Effector CD4-positive, alpha-beta T cell (primary cell): ENCODE measurements around the gene ULK4.
"Not testable (repeated sequence)": the region's sequence is repeated elsewhere in the genome, so short reads cannot be mapped to it uniquely, and the experiment has no call there.

Experiments
- DNase-seq: peaks from one replicate; pipeline ENCODE4 v3.0.0-alpha.2; 2020

ULK4 gene

GRCh38 chr3:41749988-41750387 lies 211.9 kb downstream of the ULK4 start:
- DNase-seq, result no peak

GRCh38 chr3:41746215-41746614 lies 215.7 kb downstream of the ULK4 start:
- DNase-seq, result no peak

GRCh38 chr3:41742121-41742520 lies 219.8 kb downstream of the ULK4 start:
- no peak for DNase-seq

- DNase-seq, result no peak
Observed at GRCh38 chr3:41740374-41740886, 221.5 kb downstream of the ULK4 start.

GRCh38 chr3:41726891-41727290 lies 235.0 kb downstream of the ULK4 start:
- no peak for DNase-seq

- DNase-seq, result no peak
Observed at GRCh38 chr3:41717641-41718040, 244.3 kb downstream of the ULK4 start.

GRCh38 chr3:41716471-41716870 lies 245.4 kb downstream of the ULK4 start:
- DNase-seq, result no peak

- DNase-seq, result no peak
Observed at GRCh38 chr3:41715376-41715775, 246.5 kb downstream of the ULK4 start.

GRCh38 chr3:41711651-41712050 lies 250.3 kb downstream of the ULK4 start:
- no peak for DNase-seq

GRCh38 chr3:41710646-41711388 lies 251.1 kb downstream of the ULK4 start:
- no peak for DNase-seq

GRCh38 chr3:41709213-41709612 lies 252.7 kb downstream of the ULK4 start:
- not testable (repeated sequence) for DNase-seq

GRCh38 chr3:41708176-41708575 lies 253.7 kb downstream of the ULK4 start:
- no peak for DNase-seq

- DNase-seq, result no peak
Observed at GRCh38 chr3:41705893-41706292, 256.0 kb downstream of the ULK4 start.

GRCh38 chr3:41701191-41701698 lies 260.7 kb downstream of the ULK4 start:
- DNase-seq, result no peak

- no peak for DNase-seq
Observed at GRCh38 chr3:41700155-41700554, 261.7 kb downstream of the ULK4 start.

- DNase-seq, result no peak
Observed at GRCh38 chr3:41698898-41699297, 263.0 kb downstream of the ULK4 start.

GRCh38 chr3:41697702-41698101 lies 264.2 kb downstream of the ULK4 start:
- no peak for DNase-seq

GRCh38 chr3:41695806-41696205 lies 266.1 kb downstream of the ULK4 start:
- not testable (repeated sequence) for DNase-seq

GRCh38 chr3:41693799-41694198 lies 268.1 kb downstream of the ULK4 start:
- DNase-seq, result no peak

- no peak for DNase-seq
Observed at GRCh38 chr3:41690766-41691563, 270.9 kb downstream of the ULK4 start.

- DNase-seq, result no peak
Observed at GRCh38 chr3:41688595-41689380, 273.1 kb downstream of the ULK4 start.

GRCh38 chr3:41684797-41685735 lies 276.8 kb downstream of the ULK4 start:
- DNase-seq, result no peak
